ENCODE measurements around the gene SV2C.

DNA sequence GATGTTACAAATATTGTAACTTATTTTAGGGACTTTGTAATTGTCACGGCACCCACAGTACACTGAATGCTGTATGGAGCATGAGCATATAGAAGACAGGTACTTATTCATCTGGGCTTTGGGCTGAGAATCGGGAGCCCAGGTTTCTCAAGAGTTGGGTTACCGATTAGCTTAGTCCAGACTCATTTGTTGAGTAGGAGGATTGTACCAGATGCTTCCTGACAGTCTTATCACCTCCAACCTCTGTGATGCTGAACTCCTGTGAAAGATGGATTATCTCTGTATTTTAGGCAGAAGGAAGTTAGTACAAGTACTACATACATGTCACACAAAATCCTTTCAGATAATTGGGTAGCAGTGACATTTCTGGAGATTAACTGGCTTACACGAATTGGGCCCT lies 79.2 kb downstream of the SV2C start:
- TF ChIP-seq TOX (CRISPR knock-in tag; IDR thresholded peaks at IDR 0.05; ENCODE audit: borderline replicate concordance) (no peak), BACH2 (CRISPR knock-in tag; IDR thresholded peaks at IDR 0.05; ENCODE audit: borderline replicate concordance) (no peak), TCF4 (CRISPR knock-in tag; IDR thresholded peaks at IDR 0.05; ENCODE audit: borderline replicate concordance) (no peak), CSDC2 (CRISPR knock-in tag; IDR thresholded peaks at IDR 0.05) (no peak), GLIS3 (CRISPR knock-in tag; IDR thresholded peaks at IDR 0.05) (no peak), CREB5 (CRISPR knock-in tag; IDR thresholded peaks at IDR 0.05; ENCODE audit: low read depth) (no peak), ZC3H10 (CRISPR knock-in tag; IDR thresholded peaks at IDR 0.05) (no peak), ZFP3 (CRISPR knock-in tag; IDR thresholded peaks at IDR 0.05) (no peak), ZNF70 (CRISPR knock-in tag; IDR thresholded peaks at IDR 0.05) (no peak), ISL1 (CRISPR knock-in tag; IDR thresholded peaks at IDR 0.05) (no peak), ZNF565 (CRISPR knock-in tag; conservative IDR thresholded peaks at IDR 0.05; ENCODE audit: low read depth) (no peak)
- TF ChIP-seq, protein P1, sequence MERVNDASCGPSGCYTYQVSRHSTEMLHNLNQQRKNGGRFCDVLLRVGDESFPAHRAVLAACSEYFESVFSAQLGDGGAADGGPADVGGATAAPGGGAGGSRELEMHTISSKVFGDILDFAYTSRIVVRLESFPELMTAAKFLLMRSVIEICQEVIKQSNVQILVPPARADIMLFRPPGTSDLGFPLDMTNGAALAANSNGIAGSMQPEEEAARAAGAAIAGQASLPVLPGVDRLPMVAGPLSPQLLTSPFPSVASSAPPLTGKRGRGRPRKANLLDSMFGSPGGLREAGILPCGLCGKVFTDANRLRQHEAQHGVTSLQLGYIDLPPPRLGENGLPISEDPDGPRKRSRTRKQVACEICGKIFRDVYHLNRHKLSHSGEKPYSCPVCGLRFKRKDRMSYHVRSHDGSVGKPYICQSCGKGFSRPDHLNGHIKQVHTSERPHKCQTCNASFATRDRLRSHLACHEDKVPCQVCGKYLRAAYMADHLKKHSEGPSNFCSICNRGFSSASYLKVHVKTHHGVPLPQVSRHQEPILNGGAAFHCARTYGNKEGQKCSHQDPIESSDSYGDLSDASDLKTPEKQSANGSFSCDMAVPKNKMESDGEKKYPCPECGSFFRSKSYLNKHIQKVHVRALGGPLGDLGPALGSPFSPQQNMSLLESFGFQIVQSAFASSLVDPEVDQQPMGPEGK (CRISPR knock-in tag; IDR thresholded peaks at IDR 0.05; ENCODE audit: borderline replicate concordance): no peak

All from SK-N-SH treated with all-trans-retinoic acid at 6 μM for 48 hours (cell line).